ENCODE measurements around the gene MRPS2. TPM values are rescaled to one million over a fixed set of nuclear protein-coding genes. Genes with fewer than 3 reads are reported as not detected.
A peak's percentile ranks its signal among the peaks of the same experiment; 100 is the strongest.

The MRPS2 gene
- total and polyA plus RNA-seq, 9 of the 15 experiments (the other 6 are each of a cell fraction or from before 2014, with no cell fraction given), result 8.0 to 167 (median 81.3) TPM

- TF ChIP-seq MECOM (CRISPR knock-in tag; IDR thresholded peaks at IDR 0.05) (no peak), RREB1 (CRISPR knock-in tag; IDR thresholded peaks at IDR 0.05) (no peak), PTRF (tag; IDR thresholded peaks at IDR 0.05) (no peak), ZNF232 (CRISPR knock-in tag; IDR thresholded peaks at IDR 0.05) (no peak), MBD2 (IDR thresholded peaks at IDR 0.05; ENCODE audit: borderline replicate concordance, low read depth) (no peak), PTTG1 (tag; IDR thresholded peaks at IDR 0.05; ENCODE audit: low read depth) (no peak), MTA3 (IDR thresholded peaks at IDR 0.05; ENCODE audit: borderline replicate concordance) (no peak), TEAD1 (CRISPR knock-in tag; IDR thresholded peaks at IDR 0.05) (no peak), CHD2 (IDR thresholded peaks at IDR 0.05; ENCODE audit: low read depth, low read length) (no peak), CBX5 (IDR thresholded peaks at IDR 0.05; ENCODE audit: borderline replicate concordance, low read depth) (no peak), HNRNPK (IDR thresholded peaks at IDR 0.05; ENCODE audit: low read depth, low read length, poor library complexity, severe bottlenecking) (no peak), ZNF41 (CRISPR knock-in tag; conservative IDR thresholded peaks at IDR 0.05) (no peak), ZSCAN29 (IDR thresholded peaks at IDR 0.05) (no peak), NRF1 (conservative IDR thresholded peaks at IDR 0.05 in 1 of 2, IDR thresholded peaks at IDR 0.05 in 1 of 2) (no peak), SIN3B (IDR thresholded peaks at IDR 0.05; ENCODE audit: low read depth) (no peak), SNRNP70 (optimal IDR thresholded peaks at IDR 0.05; ENCODE audit: low read depth, low read length) (no peak), SIRT6 (IDR thresholded peaks at IDR 0.05; ENCODE audit: low read depth, low read length) (no peak), MITF (IDR thresholded peaks at IDR 0.05) (no peak), E2F5 (CRISPR knock-in tag; IDR thresholded peaks at IDR 0.05) (no peak), ARID1B (IDR thresholded peaks at IDR 0.05) (peak; percentile 53), SP2 (IDR thresholded peaks at IDR 0.05; ENCODE audit: extremely low read depth, low read depth, low read length, poor library complexity, severe bottlenecking) (no peak), POU5F1 (IDR thresholded peaks at IDR 0.05; ENCODE audit: borderline replicate concordance, low read depth, low read length, partially characterized antibody) (no peak), ARNT (IDR thresholded peaks at IDR 0.05) (no peak)
Observed at GRCh38 chr9:135463140-135463539, 37.3 kb upstream of the MRPS2 start (continued).
